PFSK-1 (cell line): ENCODE results near the gene MAS1.

ENCODE experiments used
- FOXP2 ChIP-seq: optimal IDR thresholded peaks from 2 replicates; pipeline ENCODE3; 2011; ENCODE audit warnings: borderline replicate concordance, control low read depth, inconsistent platforms; ENCODE audit not compliant: insufficient read depth; ENCODE audit errors: extremely low read length, extremely low read depth
- POLR2AphosphoS5 ChIP-seq: IDR thresholded peaks from 2 replicates; pipeline ENCODE4 v1.6.1; 2012; ENCODE audit warnings: low read depth, mild to moderate bottlenecking, control low read depth, low read length, moderate library complexity
- SIN3A ChIP-seq: IDR thresholded peaks from 2 replicates; pipeline ENCODE4 v1.6.1; 2012; ENCODE audit warnings: mild to moderate bottlenecking, low read length, moderate library complexity, borderline replicate concordance; ENCODE audit not compliant: insufficient read depth
- TAF1 ChIP-seq: IDR thresholded peaks from 2 replicates; pipeline ENCODE4 v1.6.1; 2012; ENCODE audit warnings: low read length, control low read depth, borderline replicate concordance; ENCODE audit not compliant: insufficient read depth
- TF ChIP-seq, protein P1 (sequence below), 2 experiments: IDR thresholded peaks; 2 replicates each; pipeline versions ENCODE4 v1.6.1 to v1.8.0; 2011 to 2012; ENCODE audit warnings: low read depth in 2 of 2, low read length in 2 of 2, control low read depth in 1 of 2, inconsistent platforms in 1 of 2, mild to moderate bottlenecking in 1 of 2, moderate library complexity in 1 of 2; ENCODE audit not compliant: insufficient read depth in 1 of 2

The MAS1 gene

DNA sequence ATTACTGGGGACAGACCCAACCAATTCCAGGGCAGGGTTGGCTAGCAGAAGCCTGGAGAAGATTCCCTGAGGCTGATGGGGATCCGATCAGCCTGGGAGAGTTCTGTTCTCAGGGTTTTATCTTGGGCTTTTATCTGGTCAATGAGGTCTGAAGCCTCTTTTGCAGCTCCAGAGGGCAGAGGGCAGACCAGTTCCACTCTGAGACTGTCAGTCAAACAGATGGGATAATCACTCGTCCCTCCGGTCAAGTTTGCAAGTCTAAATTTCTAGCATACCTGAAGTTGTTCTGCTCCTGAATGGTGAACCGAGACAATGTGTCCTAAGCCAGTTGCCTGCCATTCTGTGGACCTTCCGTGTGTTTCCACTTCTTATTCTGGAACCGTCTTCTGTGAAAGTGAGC lies 3.0 kb upstream of the MAS1 start:
- TF ChIP-seq FOXP2 = no peak
- no peak for TF ChIP-seq POLR2AphosphoS5
- TF ChIP-seq, protein P1, sequence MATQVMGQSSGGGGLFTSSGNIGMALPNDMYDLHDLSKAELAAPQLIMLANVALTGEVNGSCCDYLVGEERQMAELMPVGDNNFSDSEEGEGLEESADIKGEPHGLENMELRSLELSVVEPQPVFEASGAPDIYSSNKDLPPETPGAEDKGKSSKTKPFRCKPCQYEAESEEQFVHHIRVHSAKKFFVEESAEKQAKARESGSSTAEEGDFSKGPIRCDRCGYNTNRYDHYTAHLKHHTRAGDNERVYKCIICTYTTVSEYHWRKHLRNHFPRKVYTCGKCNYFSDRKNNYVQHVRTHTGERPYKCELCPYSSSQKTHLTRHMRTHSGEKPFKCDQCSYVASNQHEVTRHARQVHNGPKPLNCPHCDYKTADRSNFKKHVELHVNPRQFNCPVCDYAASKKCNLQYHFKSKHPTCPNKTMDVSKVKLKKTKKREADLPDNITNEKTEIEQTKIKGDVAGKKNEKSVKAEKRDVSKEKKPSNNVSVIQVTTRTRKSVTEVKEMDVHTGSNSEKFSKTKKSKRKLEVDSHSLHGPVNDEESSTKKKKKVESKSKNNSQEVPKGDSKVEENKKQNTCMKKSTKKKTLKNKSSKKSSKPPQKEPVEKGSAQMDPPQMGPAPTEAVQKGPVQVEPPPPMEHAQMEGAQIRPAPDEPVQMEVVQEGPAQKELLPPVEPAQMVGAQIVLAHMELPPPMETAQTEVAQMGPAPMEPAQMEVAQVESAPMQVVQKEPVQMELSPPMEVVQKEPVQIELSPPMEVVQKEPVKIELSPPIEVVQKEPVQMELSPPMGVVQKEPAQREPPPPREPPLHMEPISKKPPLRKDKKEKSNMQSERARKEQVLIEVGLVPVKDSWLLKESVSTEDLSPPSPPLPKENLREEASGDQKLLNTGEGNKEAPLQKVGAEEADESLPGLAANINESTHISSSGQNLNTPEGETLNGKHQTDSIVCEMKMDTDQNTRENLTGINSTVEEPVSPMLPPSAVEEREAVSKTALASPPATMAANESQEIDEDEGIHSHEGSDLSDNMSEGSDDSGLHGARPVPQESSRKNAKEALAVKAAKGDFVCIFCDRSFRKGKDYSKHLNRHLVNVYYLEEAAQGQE (IDR thresholded peaks at IDR 0.05; ENCODE audit: insufficient read depth in 1 of 2, low read depth in 2 of 2, low read length in 2 of 2) = no peak
- no peak for TF ChIP-seq SIN3A
- no peak for TF ChIP-seq TAF1

DNA sequence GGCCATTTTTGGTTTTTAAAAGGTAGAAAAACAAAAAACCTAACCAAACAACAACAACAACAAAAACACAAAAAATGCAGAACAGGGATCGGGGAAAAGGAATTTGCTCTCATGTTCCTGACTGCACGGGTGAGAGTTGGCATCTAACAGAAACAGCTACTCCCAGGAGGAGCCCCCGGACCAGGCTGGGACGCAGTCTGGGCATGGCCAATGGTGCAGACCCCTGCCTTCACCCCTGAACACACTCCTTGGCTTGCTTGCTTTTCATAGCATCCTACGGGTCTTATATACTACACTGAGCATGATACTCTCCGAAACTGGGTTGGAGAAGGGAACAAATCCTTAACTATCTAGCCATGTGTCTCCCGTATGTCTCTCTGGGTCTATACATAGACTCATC lies 587 bp upstream of the MAS1 start:
- no peak for TF ChIP-seq SIN3A
- TF ChIP-seq, protein P1 (IDR thresholded peaks at IDR 0.05; ENCODE audit: insufficient read depth in 1 of 2, low read depth in 2 of 2, low read length in 2 of 2) = no peak
- TF ChIP-seq FOXP2 = no peak
- TF ChIP-seq TAF1 = no peak
- no peak for TF ChIP-seq POLR2AphosphoS5

DNA sequence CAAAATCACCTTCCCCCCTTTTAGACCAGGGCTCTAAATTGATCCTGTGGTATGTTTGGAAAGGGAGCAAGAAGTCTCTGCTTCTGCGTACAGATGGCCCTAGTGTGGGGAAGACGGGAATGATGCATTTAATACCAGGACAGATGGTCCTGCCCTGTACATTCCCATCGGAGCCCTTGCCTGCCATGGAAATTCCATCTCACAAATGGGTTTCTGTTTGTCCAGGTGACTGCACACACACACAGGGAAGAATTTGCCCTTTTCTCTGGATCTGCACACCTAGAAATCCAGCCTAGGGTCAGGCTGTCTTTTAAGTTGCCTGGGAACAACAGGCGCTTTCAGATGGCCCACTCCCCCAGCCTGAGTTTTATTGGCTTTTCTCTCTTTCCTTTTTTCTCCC lies 1.3 kb downstream of the MAS1 start:
- TF ChIP-seq POLR2AphosphoS5 (no peak), FOXP2 (no peak)

DNA sequence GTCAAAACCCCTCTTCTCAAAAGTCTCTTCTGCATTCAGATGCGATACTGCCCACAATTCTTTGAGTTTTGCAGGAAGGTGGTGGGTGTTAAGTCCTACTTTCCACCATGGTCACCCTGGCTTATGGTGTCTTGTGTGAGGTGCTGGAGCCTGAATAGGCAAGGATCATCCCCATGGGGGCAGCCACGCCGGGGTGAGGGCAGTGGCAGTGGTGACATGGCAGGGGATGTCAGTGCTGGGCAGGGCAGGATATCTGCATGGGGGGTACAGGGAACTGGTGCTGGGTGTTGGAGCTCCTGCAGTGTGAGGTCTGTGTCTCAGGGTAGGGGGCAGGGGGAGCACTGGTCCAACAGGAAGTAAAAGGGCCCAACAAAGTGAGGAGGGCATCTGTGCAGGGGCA lies 2.3 kb downstream of the MAS1 start:
- TF ChIP-seq SIN3A (no peak), TAF1 (no peak), POLR2AphosphoS5 (no peak), FOXP2 (no peak)
- TF ChIP-seq, protein P1 (IDR thresholded peaks at IDR 0.05; ENCODE audit: insufficient read depth in 1 of 2, low read depth in 2 of 2, low read length in 2 of 2) = no peak

DNA sequence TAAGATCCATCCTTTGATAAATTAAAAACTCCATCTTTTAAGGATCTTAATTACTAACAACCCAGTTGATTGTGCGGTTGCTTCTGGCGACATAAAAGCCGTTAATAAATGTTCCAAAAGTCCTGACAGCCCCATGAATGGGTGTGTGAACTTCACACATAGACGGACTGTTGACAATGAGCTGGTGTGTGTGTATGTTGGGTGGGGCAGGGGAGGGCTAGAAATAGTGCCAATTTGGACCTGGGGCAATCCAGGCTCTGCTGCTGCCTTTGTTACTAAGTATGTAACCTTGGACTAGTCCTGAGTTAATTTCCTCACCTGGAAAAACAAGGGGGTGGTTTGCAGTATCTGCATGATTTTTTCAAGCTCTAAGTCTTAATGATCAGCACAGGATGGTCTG lies 4.2 kb downstream of the MAS1 start:
- TF ChIP-seq TAF1 = no peak
- TF ChIP-seq FOXP2 = no peak
- TF ChIP-seq SIN3A = no peak
- no peak for TF ChIP-seq POLR2AphosphoS5
- TF ChIP-seq, protein P1 (IDR thresholded peaks at IDR 0.05; ENCODE audit: insufficient read depth in 1 of 2, low read depth in 2 of 2, low read length in 2 of 2) = no peak
